OCI-LY1 (cell line): ENCODE data around the gene BNIP1.

Experiments
- EZH2 ChIP-seq: fragments of 200-600 bp; sonication (generic), shearing (Covaris generic); IDR thresholded peaks from 2 replicates; pipeline ENCODE4 v1.8.0; 2017; ENCODE audit warnings: borderline replicate concordance, mixed run types, mild to moderate bottlenecking, antibody characterized with exemption, low read length, moderate library complexity, mixed read lengths
- TF ChIP-seq, protein P1 (sequence below): fragments of 200-600 bp; sonication (generic), shearing (Covaris generic); IDR thresholded peaks from 2 replicates; pipeline ENCODE4 v1.5.1; 2017; ENCODE audit warnings: mild to moderate bottlenecking, antibody characterized with exemption, low read length, moderate library complexity, mixed read lengths

DNA sequence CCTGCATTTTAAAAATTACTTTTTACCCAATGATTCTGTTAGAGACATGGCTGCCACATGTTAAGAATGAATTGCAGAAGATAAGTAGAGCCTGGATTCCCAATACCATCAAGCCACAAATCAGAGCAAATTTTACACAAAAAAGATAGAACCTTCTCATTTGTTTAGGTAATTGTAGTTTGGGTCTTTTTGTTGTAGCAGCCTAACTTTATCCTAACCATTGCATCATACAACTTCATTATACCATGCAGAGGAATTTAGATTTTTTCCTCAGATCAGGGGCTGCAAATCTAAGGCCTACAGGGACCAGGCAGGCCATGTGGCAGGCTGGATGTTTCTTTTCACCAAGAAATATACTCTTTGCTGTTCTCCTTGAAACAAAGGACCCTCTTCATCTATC lies 56.0 kb downstream of the BNIP1 start:
- TF ChIP-seq, protein P1, sequence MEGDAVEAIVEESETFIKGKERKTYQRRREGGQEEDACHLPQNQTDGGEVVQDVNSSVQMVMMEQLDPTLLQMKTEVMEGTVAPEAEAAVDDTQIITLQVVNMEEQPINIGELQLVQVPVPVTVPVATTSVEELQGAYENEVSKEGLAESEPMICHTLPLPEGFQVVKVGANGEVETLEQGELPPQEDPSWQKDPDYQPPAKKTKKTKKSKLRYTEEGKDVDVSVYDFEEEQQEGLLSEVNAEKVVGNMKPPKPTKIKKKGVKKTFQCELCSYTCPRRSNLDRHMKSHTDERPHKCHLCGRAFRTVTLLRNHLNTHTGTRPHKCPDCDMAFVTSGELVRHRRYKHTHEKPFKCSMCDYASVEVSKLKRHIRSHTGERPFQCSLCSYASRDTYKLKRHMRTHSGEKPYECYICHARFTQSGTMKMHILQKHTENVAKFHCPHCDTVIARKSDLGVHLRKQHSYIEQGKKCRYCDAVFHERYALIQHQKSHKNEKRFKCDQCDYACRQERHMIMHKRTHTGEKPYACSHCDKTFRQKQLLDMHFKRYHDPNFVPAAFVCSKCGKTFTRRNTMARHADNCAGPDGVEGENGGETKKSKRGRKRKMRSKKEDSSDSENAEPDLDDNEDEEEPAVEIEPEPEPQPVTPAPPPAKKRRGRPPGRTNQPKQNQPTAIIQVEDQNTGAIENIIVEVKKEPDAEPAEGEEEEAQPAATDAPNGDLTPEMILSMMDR: no peak
- no peak for TF ChIP-seq EZH2
